Measurements from ENCODE around the gene FAM76B. TPM values are rescaled to one million over a fixed set of nuclear protein-coding genes. Genes with fewer than 3 reads are reported as not detected.

Gene FAM76B
- total RNA-seq, 4 donors from 2014 or later, result 3.6 to 13.6 (median 8.9) TPM

GRCh38 chr11:95802806-95803205, 13.2 kb upstream of the FAM76B start:
- H3K9me3 ChIP-seq, result no peaks in the 10 kb centered on the region
- ATAC-seq (no peak), DNase-seq (no peak)
- no peaks in the 10 kb centered on the region for H3K4me1 ChIP-seq
- no peak for TF ChIP-seq POLR2A (IDR thresholded peaks at IDR 0.05)
- TF ChIP-seq CTCF (IDR thresholded peaks at IDR 0.05 in 4 of 5, conservative IDR thresholded peaks at IDR 0.05 in 1 of 5), result no peak
- H3K36me3 ChIP-seq, result peaks cover 0 to 19% of the 10 kb centered on the region in 2 donors
- no peak overlapping the region for H3K4me3 ChIP-seq
- intact Hi-C loops (cut with DNase I; ENCODE audit: low total_unique reads) (no loop called here), in situ Hi-C loops (cut with MboI; ENCODE audit: low sequenced_read_pairs in 4 of 4) (no loop called here)
- no peak overlapping the region for H3K27ac ChIP-seq
- H3K27me3 ChIP-seq, result no peaks in the 10 kb centered on the region

- no peak for TF ChIP-seq CTCF (IDR thresholded peaks at IDR 0.05 in 4 of 5, conservative IDR thresholded peaks at IDR 0.05 in 1 of 5)
- no peak for TF ChIP-seq POLR2A (IDR thresholded peaks at IDR 0.05)
- in situ Hi-C loops (cut with MboI; ENCODE audit: low sequenced_read_pairs in 4 of 4), result no loop called here
- peaks cover 0 to 19% of the 10 kb centered on the region in 2 donors for H3K36me3 ChIP-seq
Measured at GRCh38 chr11:95800438-95800837, 10.9 kb upstream of the FAM76B start.

GRCh38 chr11:95799546-95799945, 10.0 kb upstream of the FAM76B start:
- Histone ChIP-seq H3K9me3 (no peaks in the 10 kb centered on the region), H3K4me1 (no peaks in the 10 kb centered on the region), H3K27ac (no peak overlapping the region), H3K4me3 (no peak overlapping the region), H3K27me3 (no peaks in the 10 kb centered on the region), H3K36me3 (peaks cover 0 to 19% of the 10 kb centered on the region in 2 donors)
- in situ Hi-C loops (cut with MboI; ENCODE audit: low sequenced_read_pairs in 4 of 4) (loop anchor here in 2 of 4 donors (25.0 kb wide), 1 partner anchor 1312 kb away; the partner anchor contains the start of genes ANKRD49 (in 2 of the 2) and MRE11 (in 2 of the 2)), intact Hi-C loops (cut with DNase I; ENCODE audit: low total_unique reads) (no loop called here)
- DNase-seq (no peak), ATAC-seq (no peak)
- TF ChIP-seq POLR2A (IDR thresholded peaks at IDR 0.05), result no peak
- TF ChIP-seq CTCF (IDR thresholded peaks at IDR 0.05 in 4 of 5, conservative IDR thresholded peaks at IDR 0.05 in 1 of 5), result no peak

More at GRCh38 chr11:95800438-95800837, 10.9 kb upstream of the FAM76B start:
- Histone ChIP-seq H3K9me3 (no peaks in the 10 kb centered on the region), H3K4me3 (no peak overlapping the region), H3K27ac (no peak overlapping the region), H3K4me1 (no peaks in the 10 kb centered on the region), H3K27me3 (no peaks in the 10 kb centered on the region)
- intact Hi-C loops (cut with DNase I; ENCODE audit: low total_unique reads), result no loop called here
- no peak for DNase-seq
- no peak for ATAC-seq

GRCh38 chr11:95796501-95796900, 6.9 kb upstream of the FAM76B start:
- in situ Hi-C loops (cut with MboI; ENCODE audit: low sequenced_read_pairs in 4 of 4), result loop anchor here in 2 of 4 donors (25.0 kb wide), 1 partner anchor 1309 kb away; the partner anchor contains the start of genes ANKRD49 (in 2 of the 2) and MRE11 (in 2 of the 2)
- no peak overlapping the region for H3K27ac ChIP-seq
- H3K4me1 ChIP-seq, result peaks cover 4 to 9% of the 10 kb centered on the region in 2 donors
- H3K9me3 ChIP-seq, result no peaks in the 10 kb centered on the region
- DNase-seq, result no peak
- no peaks in the 10 kb centered on the region for H3K27me3 ChIP-seq
- peaks cover 0 to 10% of the 10 kb centered on the region in 2 donors for H3K36me3 ChIP-seq
- no peak overlapping the region for H3K4me3 ChIP-seq
- TF ChIP-seq POLR2A (IDR thresholded peaks at IDR 0.05) (no peak), CTCF (IDR thresholded peaks at IDR 0.05 in 4 of 5, conservative IDR thresholded peaks at IDR 0.05 in 1 of 5) (no peak)
- intact Hi-C loops (cut with DNase I; ENCODE audit: low total_unique reads), result no loop called here
- no peak for ATAC-seq

Measured in gastrocnemius medialis (tissue), 4 donors.